SK-N-SH (cell line): ENCODE data around the gene MMP28. TPM values are rescaled to one million over a fixed set of nuclear protein-coding genes. Genes with fewer than 3 reads are reported as not detected.

ENCODE experiments used
- CTCF ChIA-PET: fragments of 300-600, 350-600 bp; formaldehyde crosslinking; extraction: SDS; loops from one replicate; lab custom pipeline; 2021; lab: Yijun Ruan, JAX
- POLR2A ChIA-PET: fragments of 350-600 bp; sonication (Branson Sonifier 250); formaldehyde crosslinking; extraction: SDS; loops from one replicate; lab custom pipeline; 2020; ENCODE audit warnings: antibody characterized with exemption, inconsistent platforms; lab: Yijun Ruan, JAX
- DNase-seq: peaks from one replicate; pipeline ENCODE4 v3.0.0; 2012
- H2AFZ ChIP-seq: fragments of 200-600 bp; sonication (generic); 2 replicates; pipeline ENCODE4 v1.8.1; 2016; ENCODE audit warnings: antibody characterized with exemption, mild to moderate bottlenecking, low read depth
- H3F3A ChIP-seq: fragments of 200-600 bp; sonication (generic); replicated peaks from 2 replicates; pipeline ENCODE3; 2016; ENCODE audit warnings: antibody characterized with exemption, mild to moderate bottlenecking; ENCODE audit not compliant: insufficient read depth
- H3K27ac ChIP-seq, 2 experiments: fragments of 200-500 bp in 1 of 2; fragments of 200-600 bp in 1 of 2; sonication (Bioruptor generic) in 1 of 2; sonication (generic), shearing (Covaris generic) in 1 of 2; 2 replicates each; pipeline versions ENCODE4 v1.5.1 to v1.6.1; 2014 to 2016; ENCODE audit warnings: low read depth in 2 of 2, inconsistent platforms in 1 of 2, low read length in 1 of 2, mild to moderate bottlenecking in 1 of 2, mixed read lengths in 1 of 2
- H3K27me3 ChIP-seq: fragments of 200-600 bp; sonication (generic), shearing (Covaris generic); 2 replicates; pipeline ENCODE4 v1.6.1; 2016; ENCODE audit warnings: mixed run types; ENCODE audit not compliant: insufficient read depth
- H3K36me3 ChIP-seq, 2 experiments: fragments of 200-500 bp in 1 of 2; fragments of 200-600 bp in 1 of 2; sonication (Bioruptor generic) in 1 of 2; sonication (generic) in 1 of 2; replicated peaks in 1 of 2; 2 replicates each; pipeline versions ENCODE3 to v1.5.1; 2014 to 2016; ENCODE audit warnings: low read length in 1 of 2, mild to moderate bottlenecking in 1 of 2; ENCODE audit not compliant: insufficient read depth in 2 of 2, control insufficient read depth in 1 of 2
- H3K4me1 ChIP-seq, 2 experiments: fragments of 200-500 bp in 1 of 2; fragments of 200-600 bp in 1 of 2; sonication (Bioruptor generic) in 1 of 2; sonication (generic), shearing (Covaris generic) in 1 of 2; 2 replicates each; pipeline versions ENCODE4 v1.5.1 to v1.6.1; 2014 to 2016; ENCODE audit warnings: low read depth in 1 of 2, low read length in 1 of 2, mixed run types in 1 of 2; ENCODE audit not compliant: insufficient read depth in 2 of 2, control insufficient read depth in 1 of 2
- H3K4me2 ChIP-seq: fragments of 200-600 bp; sonication (generic), shearing (Covaris generic); 2 replicates; pipeline ENCODE4 v1.6.1; 2017; ENCODE audit warnings: mixed run types
- H3K4me3 ChIP-seq, 2 experiments: fragments of 200-500 bp in 1 of 2; fragments of 200-600 bp in 1 of 2; sonication (Bioruptor generic) in 1 of 2; sonication (generic), shearing (Covaris generic) in 1 of 2; 2 replicates each; pipeline versions ENCODE4 v1.5.1 to v1.8.1; 2014 to 2016; ENCODE audit warnings: low read depth in 2 of 2, inconsistent platforms in 1 of 2, low read length in 1 of 2, mild to moderate bottlenecking in 1 of 2, mixed read lengths in 1 of 2, moderate library complexity in 1 of 2
- H3K79me2 ChIP-seq: fragments of 200-600 bp; sonication (generic); 2 replicates; pipeline ENCODE4 v1.8.1; 2017; ENCODE audit warnings: mild to moderate bottlenecking; ENCODE audit not compliant: insufficient read depth
- H3K9ac ChIP-seq: fragments of 200-600 bp; sonication (generic); 2 replicates; pipeline ENCODE4 v1.6.1; 2017; ENCODE audit warnings: mixed run types
- H3K9me2 ChIP-seq: fragments of 200-600 bp; sonication (generic); 2 replicates; pipeline ENCODE4 v1.6.1; 2017; ENCODE audit warnings: mixed run types
- H3K9me3 ChIP-seq: fragments of 200-600 bp; sonication (generic); 2 replicates; pipeline ENCODE4 v1.6.1; 2017; ENCODE audit warnings: mixed run types, mild to moderate bottlenecking, moderate library complexity
- H4K20me1 ChIP-seq: fragments of 200-600 bp; sonication (generic); 2 replicates; pipeline ENCODE4 v1.6.1; 2017; ENCODE audit warnings: mild to moderate bottlenecking, mixed run types; ENCODE audit not compliant: insufficient read depth
- CHD2 ChIP-seq: fragments of 150-350 bp; IDR thresholded peaks from 2 replicates; pipeline ENCODE4 v1.6.1; 2018; ENCODE audit warnings: low read length; ENCODE audit not compliant: partially characterized antibody
- ELF1 ChIP-seq: IDR thresholded peaks from 2 replicates; pipeline ENCODE4 v1.4.0; 2012
- EP300 ChIP-seq, 2 experiments: IDR thresholded peaks; 2 replicates each; pipeline versions ENCODE4 v1.4.0 to v1.6.1; 2012; ENCODE audit warnings: borderline replicate concordance in 1 of 2, low read depth in 1 of 2, low read length in 1 of 2
- FOSL2 ChIP-seq: IDR thresholded peaks from 2 replicates; pipeline ENCODE4 v1.4.0; 2012; ENCODE audit warnings: low read depth, mild to moderate bottlenecking, moderate library complexity, borderline replicate concordance
- FOXJ3 ChIP-seq: sonication (generic); formaldehyde crosslinking; IDR thresholded peaks from 2 replicates; pipeline ENCODE4 v1.5.1; 2020; ENCODE audit warnings: mild to moderate bottlenecking, missing genetic modification reagents
- FOXM1 ChIP-seq: IDR thresholded peaks from 2 replicates; pipeline ENCODE4 v1.4.0; 2012; ENCODE audit warnings: low read depth, mild to moderate bottlenecking
- GATA2 ChIP-seq: sonication (generic); formaldehyde crosslinking; IDR thresholded peaks from 2 replicates; pipeline ENCODE4 v1.5.0; 2020; ENCODE audit warnings: mild to moderate bottlenecking, missing genetic modification reagents
- MXI1 ChIP-seq: IDR thresholded peaks from 2 replicates; pipeline ENCODE4 v1.6.1; 2012; ENCODE audit warnings: mild to moderate bottlenecking, low read depth, low read length, improper control_type of control experiment
- NFIC ChIP-seq: IDR thresholded peaks from 2 replicates; pipeline ENCODE4 v1.4.0; 2012; ENCODE audit warnings: borderline replicate concordance
- NRF1 ChIP-seq: IDR thresholded peaks from 2 replicates; pipeline ENCODE4 v1.6.1; 2012; ENCODE audit warnings: low read depth, mild to moderate bottlenecking, low read length
- POLR2AphosphoS5 ChIP-seq: IDR thresholded peaks from 2 replicates; pipeline ENCODE4 v1.6.1; 2012; ENCODE audit warnings: low read depth, low read length
- RCOR1 ChIP-seq: fragments of 150-350 bp; IDR thresholded peaks from 2 replicates; pipeline ENCODE4 v1.6.1; 2017; ENCODE audit warnings: antibody characterized with exemption, low read length
- RFX5 ChIP-seq: IDR thresholded peaks from 2 replicates; pipeline ENCODE4 v1.6.1; 2012; ENCODE audit warnings: mild to moderate bottlenecking, improper control_type of control experiment, low read length
- RXRA ChIP-seq: IDR thresholded peaks from 2 replicates; pipeline ENCODE4 v1.4.0; 2012; ENCODE audit warnings: low read depth, mild to moderate bottlenecking, borderline replicate concordance
- SMC3 ChIP-seq: IDR thresholded peaks from 2 replicates; pipeline ENCODE4 v1.6.1; 2012; ENCODE audit warnings: low read depth, low read length, improper control_type of control experiment
- TAF1 ChIP-seq: IDR thresholded peaks from 2 replicates; pipeline ENCODE4 v1.6.1; 2012; ENCODE audit warnings: low read depth, mild to moderate bottlenecking, low read length, moderate library complexity, borderline replicate concordance
- TCF12 ChIP-seq: IDR thresholded peaks from 2 replicates; pipeline ENCODE4 v1.4.0; 2012
- YY1 ChIP-seq: IDR thresholded peaks from 2 replicates; pipeline ENCODE4 v1.4.0; 2012; ENCODE audit warnings: low read depth, mild to moderate bottlenecking
- WGBS: methylation state at CpG from one replicate; pipeline ENCODE4 v1.1.6; 2017; ENCODE audit warnings: low lambda C conversion rate; 5-methylcytosine and 5-hydroxymethylcytosine counted together
- polyA plus RNA-seq, 3 experiments: library from polyadenylated mRNA; depleted of rRNA; stranded (reverse); fragments of >200 nt; gene quantifications; 2 replicates each; pipeline ENCODE4 v1.2.3, GENCODE V29; 2012
- TF ChIP-seq, protein P1 (sequence below): IDR thresholded peaks from 2 replicates; pipeline ENCODE4 v1.6.1; 2012; ENCODE audit warnings: mild to moderate bottlenecking, low read depth, low read length, moderate library complexity
- TF ChIP-seq, protein P2 (sequence below): IDR thresholded peaks from 2 replicates; pipeline ENCODE4 v1.4.0; 2012; ENCODE audit warnings: low read depth, borderline replicate concordance
- TF ChIP-seq, protein P3 (sequence below): IDR thresholded peaks from 2 replicates; pipeline ENCODE4 v1.4.0; 2012; ENCODE audit warnings: low read depth
- TF ChIP-seq, protein P4 (sequence below): fragments of 200-600 bp; sonication (generic); IDR thresholded peaks from 2 replicates; pipeline ENCODE4 v1.6.1; 2017; ENCODE audit warnings: antibody characterized with exemption, mild to moderate bottlenecking, moderate library complexity
- TF ChIP-seq, protein P5 (sequence below): IDR thresholded peaks from 2 replicates; pipeline ENCODE4; 2012

Gene MMP28
- polyA plus RNA-seq, 1 of the 3 experiments (the other 2 are of a cell fraction), result 0.33 TPM

GRCh38 chr17:35817196-35817595 lies 21.8 kb upstream of the MMP28 start:
- Histone ChIP-seq H2AFZ (no peak overlapping the region), H4K20me1 (peaks cover 75% of the 10 kb centered on the region), H3K9me2 (no peaks in the 10 kb centered on the region), H3K4me3 (no peak overlapping the region), H3K27ac (no peak overlapping the region), H3K4me1 (peaks cover 6 to 8% of the 10 kb centered on the region in 2 experiments; a peak in 3 of 4 replicates), H3K9me3 (no peaks in the 10 kb centered on the region), H3K4me2 (no peak overlapping the region), H3K79me2 (peaks cover 97% of the 10 kb centered on the region), H3K9ac (no peak overlapping the region), H3F3A (no peaks in the 10 kb centered on the region), H3K36me3 (peaks cover 47 to 56% of the 10 kb centered on the region in 2 experiments), H3K27me3 (no peaks in the 10 kb centered on the region)
- TF ChIP-seq ELF1 (no peak), RFX5 (no peak), RCOR1 (no peak), FOXM1 (no peak), NRF1 (no peak), EP300 (IDR thresholded peaks at IDR 0.05; ENCODE audit: borderline replicate concordance in 1 of 2, low read depth in 1 of 2, low read length in 1 of 2) (no peak), FOSL2 (no peak), RXRA (no peak), MXI1 (no peak), NFIC (no peak)
- TF ChIP-seq, protein P1, sequence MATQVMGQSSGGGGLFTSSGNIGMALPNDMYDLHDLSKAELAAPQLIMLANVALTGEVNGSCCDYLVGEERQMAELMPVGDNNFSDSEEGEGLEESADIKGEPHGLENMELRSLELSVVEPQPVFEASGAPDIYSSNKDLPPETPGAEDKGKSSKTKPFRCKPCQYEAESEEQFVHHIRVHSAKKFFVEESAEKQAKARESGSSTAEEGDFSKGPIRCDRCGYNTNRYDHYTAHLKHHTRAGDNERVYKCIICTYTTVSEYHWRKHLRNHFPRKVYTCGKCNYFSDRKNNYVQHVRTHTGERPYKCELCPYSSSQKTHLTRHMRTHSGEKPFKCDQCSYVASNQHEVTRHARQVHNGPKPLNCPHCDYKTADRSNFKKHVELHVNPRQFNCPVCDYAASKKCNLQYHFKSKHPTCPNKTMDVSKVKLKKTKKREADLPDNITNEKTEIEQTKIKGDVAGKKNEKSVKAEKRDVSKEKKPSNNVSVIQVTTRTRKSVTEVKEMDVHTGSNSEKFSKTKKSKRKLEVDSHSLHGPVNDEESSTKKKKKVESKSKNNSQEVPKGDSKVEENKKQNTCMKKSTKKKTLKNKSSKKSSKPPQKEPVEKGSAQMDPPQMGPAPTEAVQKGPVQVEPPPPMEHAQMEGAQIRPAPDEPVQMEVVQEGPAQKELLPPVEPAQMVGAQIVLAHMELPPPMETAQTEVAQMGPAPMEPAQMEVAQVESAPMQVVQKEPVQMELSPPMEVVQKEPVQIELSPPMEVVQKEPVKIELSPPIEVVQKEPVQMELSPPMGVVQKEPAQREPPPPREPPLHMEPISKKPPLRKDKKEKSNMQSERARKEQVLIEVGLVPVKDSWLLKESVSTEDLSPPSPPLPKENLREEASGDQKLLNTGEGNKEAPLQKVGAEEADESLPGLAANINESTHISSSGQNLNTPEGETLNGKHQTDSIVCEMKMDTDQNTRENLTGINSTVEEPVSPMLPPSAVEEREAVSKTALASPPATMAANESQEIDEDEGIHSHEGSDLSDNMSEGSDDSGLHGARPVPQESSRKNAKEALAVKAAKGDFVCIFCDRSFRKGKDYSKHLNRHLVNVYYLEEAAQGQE, result no peak
- TF ChIP-seq, protein P2, sequence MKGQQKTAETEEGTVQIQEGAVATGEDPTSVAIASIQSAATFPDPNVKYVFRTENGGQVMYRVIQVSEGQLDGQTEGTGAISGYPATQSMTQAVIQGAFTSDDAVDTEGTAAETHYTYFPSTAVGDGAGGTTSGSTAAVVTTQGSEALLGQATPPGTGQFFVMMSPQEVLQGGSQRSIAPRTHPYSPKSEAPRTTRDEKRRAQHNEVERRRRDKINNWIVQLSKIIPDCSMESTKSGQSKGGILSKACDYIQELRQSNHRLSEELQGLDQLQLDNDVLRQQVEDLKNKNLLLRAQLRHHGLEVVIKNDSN, result no peak
- CTCF ChIA-PET, result interaction anchor here (0.6 to 6.3 kb wide), 7 partner anchors 9 to 250 kb away, joined by 3 to 62 read pairs (median 4); no protein-coding TSS in a partner anchor
- WGBS, result 86% methylated on average over 1 of the region's 1 CpG
- POLR2A ChIA-PET, result interaction anchor here (1.2 kb wide), 1 partner anchor 8 kb away, joined by 4 read pairs; the partner anchor contains the start of gene TAF15
- no peak for DNase-seq

GRCh38 chr17:35816723-35817122 lies 21.3 kb upstream of the MMP28 start:
- H3F3A ChIP-seq, result no peaks in the 10 kb centered on the region
- H3K27me3 ChIP-seq, result no peaks in the 10 kb centered on the region
- H3K79me2 ChIP-seq, result peaks cover 98% of the 10 kb centered on the region
- H3K36me3 ChIP-seq, result peaks cover 44 to 53% of the 10 kb centered on the region in 2 experiments
- ChIA-PET POLR2A (no interaction called here), CTCF (interaction anchor here (0.6 to 6.3 kb wide), 6 partner anchors 17 to 249 kb away, joined by 3 to 62 read pairs (median 4); no protein-coding TSS in a partner anchor)
- no peak overlapping the region for H3K27ac ChIP-seq
- WGBS, result 86% methylated on average over 5 of the region's 5 CpGs
- H3K9me3 ChIP-seq, result no peaks in the 10 kb centered on the region
- H3K4me3 ChIP-seq, result no peak overlapping the region
- H4K20me1 ChIP-seq, result peaks cover 80% of the 10 kb centered on the region
- no peak overlapping the region for H3K4me2 ChIP-seq
- DNase-seq, result no peak
- H3K9ac ChIP-seq, result no peak overlapping the region
- peaks cover 6 to 10% of the 10 kb centered on the region in 2 experiments; a peak in 3 of 4 replicates for H3K4me1 ChIP-seq
- H2AFZ ChIP-seq, result no peak overlapping the region
- no peaks in the 10 kb centered on the region for H3K9me2 ChIP-seq
- TF ChIP-seq, protein P3, sequence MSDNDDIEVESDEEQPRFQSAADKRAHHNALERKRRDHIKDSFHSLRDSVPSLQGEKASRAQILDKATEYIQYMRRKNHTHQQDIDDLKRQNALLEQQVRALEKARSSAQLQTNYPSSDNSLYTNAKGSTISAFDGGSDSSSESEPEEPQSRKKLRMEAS, result no peak
- no peak for TF ChIP-seq TCF12
- TF ChIP-seq YY1, result no peak
- no peak for TF ChIP-seq GATA2 (CRISPR knock-in tag)
- TF ChIP-seq, protein P4, sequence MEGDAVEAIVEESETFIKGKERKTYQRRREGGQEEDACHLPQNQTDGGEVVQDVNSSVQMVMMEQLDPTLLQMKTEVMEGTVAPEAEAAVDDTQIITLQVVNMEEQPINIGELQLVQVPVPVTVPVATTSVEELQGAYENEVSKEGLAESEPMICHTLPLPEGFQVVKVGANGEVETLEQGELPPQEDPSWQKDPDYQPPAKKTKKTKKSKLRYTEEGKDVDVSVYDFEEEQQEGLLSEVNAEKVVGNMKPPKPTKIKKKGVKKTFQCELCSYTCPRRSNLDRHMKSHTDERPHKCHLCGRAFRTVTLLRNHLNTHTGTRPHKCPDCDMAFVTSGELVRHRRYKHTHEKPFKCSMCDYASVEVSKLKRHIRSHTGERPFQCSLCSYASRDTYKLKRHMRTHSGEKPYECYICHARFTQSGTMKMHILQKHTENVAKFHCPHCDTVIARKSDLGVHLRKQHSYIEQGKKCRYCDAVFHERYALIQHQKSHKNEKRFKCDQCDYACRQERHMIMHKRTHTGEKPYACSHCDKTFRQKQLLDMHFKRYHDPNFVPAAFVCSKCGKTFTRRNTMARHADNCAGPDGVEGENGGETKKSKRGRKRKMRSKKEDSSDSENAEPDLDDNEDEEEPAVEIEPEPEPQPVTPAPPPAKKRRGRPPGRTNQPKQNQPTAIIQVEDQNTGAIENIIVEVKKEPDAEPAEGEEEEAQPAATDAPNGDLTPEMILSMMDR, result no peak
- no peak for TF ChIP-seq FOXJ3
- TF ChIP-seq, protein P5, sequence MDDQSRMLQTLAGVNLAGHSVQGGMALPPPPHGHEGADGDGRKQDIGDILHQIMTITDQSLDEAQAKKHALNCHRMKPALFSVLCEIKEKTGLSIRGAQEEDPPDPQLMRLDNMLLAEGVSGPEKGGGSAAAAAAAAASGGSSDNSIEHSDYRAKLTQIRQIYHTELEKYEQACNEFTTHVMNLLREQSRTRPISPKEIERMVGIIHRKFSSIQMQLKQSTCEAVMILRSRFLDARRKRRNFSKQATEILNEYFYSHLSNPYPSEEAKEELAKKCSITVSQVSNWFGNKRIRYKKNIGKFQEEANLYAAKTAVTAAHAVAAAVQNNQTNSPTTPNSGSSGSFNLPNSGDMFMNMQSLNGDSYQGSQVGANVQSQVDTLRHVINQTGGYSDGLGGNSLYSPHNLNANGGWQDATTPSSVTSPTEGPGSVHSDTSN, result no peak
- TF ChIP-seq SMC3, result no peak
- TF ChIP-seq CHD2, result no peak
- no peak for TF ChIP-seq FOSL2
- TF ChIP-seq NRF1, result no peak
- no peak for TF ChIP-seq TAF1
- no peak for TF ChIP-seq POLR2AphosphoS5
